ENCODE data around the gene UBALD1.

The UBALD1 gene

DNA sequence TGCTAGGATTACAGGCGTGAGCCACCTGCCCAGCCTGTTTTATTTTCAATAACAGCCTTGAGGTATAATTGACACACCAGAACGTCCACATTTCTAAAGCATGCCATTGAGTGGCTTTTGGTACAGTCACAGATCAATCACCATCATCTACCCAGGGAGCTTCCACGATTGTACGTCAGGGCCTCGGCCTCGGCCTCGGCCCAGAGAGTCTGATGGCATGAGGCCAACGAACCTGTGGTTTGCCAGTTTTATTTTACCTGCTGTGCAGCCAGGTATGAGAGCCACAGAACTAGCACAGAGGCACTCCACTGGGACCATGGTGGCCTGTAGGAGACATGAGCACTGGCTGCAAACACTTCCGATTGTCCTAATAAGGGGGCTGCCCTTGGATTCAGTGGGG lies 8.3 kb downstream of the UBALD1 start:
- Histone ChIP-seq H3K27me3 (replicated peaks; ENCODE audit: control insufficient read depth, insufficient read depth, low read length) (no peaks in the 10 kb centered on the region; the same call in 1 of the 2 replicates), H3K36me3 (ENCODE audit: control insufficient read depth, insufficient read depth, low read length) (peaks cover 7% of the 10 kb centered on the region), H3K4me3 (replicated peaks; ENCODE audit: low read depth, low read length) (no peak overlapping the region)
- no peak for DNase-seq (ENCODE audit: extremely low read depth, insufficient read length)
- no peak for TF ChIP-seq CTCF (IDR thresholded peaks at IDR 0.05; ENCODE audit: insufficient read depth, low read length, poor library complexity, severe bottlenecking)

DNA sequence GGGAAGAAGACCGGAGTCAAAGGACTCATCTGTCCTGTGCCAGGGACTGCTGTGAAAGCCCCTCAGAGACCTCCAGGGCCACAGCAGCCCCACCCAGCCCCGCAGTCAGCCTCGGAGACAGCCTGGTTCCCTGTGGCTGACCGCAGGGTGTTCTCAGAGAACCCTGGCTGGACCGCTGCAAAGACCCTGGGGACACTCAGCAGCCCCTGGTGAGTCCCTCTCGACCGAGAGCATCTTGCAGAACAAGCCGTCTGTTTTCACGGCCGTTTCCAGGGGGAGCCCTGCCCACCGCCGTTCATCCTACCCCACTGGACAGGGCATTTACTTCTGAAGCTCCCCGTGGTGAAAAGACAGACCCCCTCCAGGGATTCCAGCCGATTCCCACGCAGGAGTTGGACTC lies 10.3 kb downstream of the UBALD1 start:
- no peak for TF ChIP-seq CTCF (IDR thresholded peaks at IDR 0.05; ENCODE audit: insufficient read depth, low read length, poor library complexity, severe bottlenecking)
- no peaks in the 10 kb centered on the region; the same call in 1 of the 2 replicates for H3K27me3 ChIP-seq (replicated peaks; ENCODE audit: control insufficient read depth, insufficient read depth, low read length)
- H3K4me3 ChIP-seq (replicated peaks; ENCODE audit: low read depth, low read length) = no peak overlapping the region
- H3K36me3 ChIP-seq (ENCODE audit: control insufficient read depth, insufficient read depth, low read length) = peaks cover 7% of the 10 kb centered on the region
- DNase-seq (ENCODE audit: extremely low read depth, insufficient read length) = no peak

DNA sequence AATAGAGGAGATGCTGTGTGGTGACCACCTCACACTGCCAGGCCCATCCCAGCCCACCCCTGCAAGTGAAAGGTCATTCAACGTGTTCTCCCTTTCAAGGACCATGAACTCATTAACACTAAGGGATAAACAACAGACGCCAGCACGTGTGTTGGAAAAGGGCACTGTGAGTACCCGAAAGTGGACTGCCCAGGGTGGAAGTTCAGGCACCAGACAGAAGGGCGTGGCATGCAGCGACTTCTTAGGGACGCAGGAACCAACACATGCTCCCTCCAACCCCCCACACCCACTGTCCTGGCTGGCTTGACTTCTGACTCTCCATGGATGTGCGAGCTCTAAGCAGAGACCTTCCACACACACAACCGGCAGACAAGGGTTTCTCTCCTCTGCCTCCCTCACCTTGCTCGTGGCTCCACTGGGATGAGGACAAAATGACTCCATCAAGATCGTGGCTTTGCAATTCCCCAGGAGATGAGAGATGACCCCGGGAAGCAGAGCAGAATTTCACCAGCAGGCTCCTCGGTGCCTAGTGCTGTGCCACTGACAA lies 11.0 kb downstream of the UBALD1 start:
- peaks cover 7% of the 10 kb centered on the region for H3K36me3 ChIP-seq (ENCODE audit: control insufficient read depth, insufficient read depth, low read length)
- no peak for TF ChIP-seq CTCF (IDR thresholded peaks at IDR 0.05; ENCODE audit: insufficient read depth, low read length, poor library complexity, severe bottlenecking)
- H3K4me3 ChIP-seq (replicated peaks; ENCODE audit: low read depth, low read length) = no peak overlapping the region
- DNase-seq (ENCODE audit: extremely low read depth, insufficient read length) = no peak
- no peaks in the 10 kb centered on the region; the same call in 1 of the 2 replicates for H3K27me3 ChIP-seq (replicated peaks; ENCODE audit: control insufficient read depth, insufficient read depth, low read length)

DNA sequence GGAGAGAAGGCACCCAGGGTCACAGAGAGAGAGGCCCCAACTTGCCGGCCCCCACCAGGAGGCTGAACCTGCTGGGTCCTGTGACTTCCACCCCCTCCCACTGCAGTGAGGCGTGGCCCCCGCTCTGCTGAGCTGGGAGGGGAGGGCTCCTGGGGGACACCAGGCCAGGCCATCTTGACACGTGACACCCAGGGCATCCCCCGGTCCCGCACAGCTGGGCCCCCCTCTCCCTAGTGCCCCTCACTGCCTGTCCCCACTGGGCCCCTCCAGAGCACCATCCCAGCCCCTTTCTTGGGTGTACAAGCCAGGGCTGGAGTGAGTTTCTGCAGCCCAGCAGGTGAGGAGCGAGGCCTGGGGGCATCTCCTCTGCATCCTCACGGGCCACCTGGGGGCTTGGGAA lies 12.4 kb downstream of the UBALD1 start:
- H3K4me3 ChIP-seq (replicated peaks; ENCODE audit: low read depth, low read length) = no peak overlapping the region
- no peaks in the 10 kb centered on the region; the same call in 1 of the 2 replicates for H3K27me3 ChIP-seq (replicated peaks; ENCODE audit: control insufficient read depth, insufficient read depth, low read length)
- DNase-seq (ENCODE audit: extremely low read depth, insufficient read length) = no peak
- no peaks in the 10 kb centered on the region for H3K36me3 ChIP-seq (ENCODE audit: control insufficient read depth, insufficient read depth, low read length)
- no peak for TF ChIP-seq CTCF (IDR thresholded peaks at IDR 0.05; ENCODE audit: insufficient read depth, low read length, poor library complexity, severe bottlenecking)

GRCh38 chr16:4601864-4602186 lies 12.9 kb downstream of the UBALD1 start:
- DNase-seq (ENCODE audit: extremely low read depth, insufficient read length) = no peak
- Histone ChIP-seq H3K36me3 (ENCODE audit: control insufficient read depth, insufficient read depth, low read length) (no peaks in the 10 kb centered on the region), H3K27me3 (replicated peaks; ENCODE audit: control insufficient read depth, insufficient read depth, low read length) (no peaks in the 10 kb centered on the region; the same call in 1 of the 2 replicates), H3K4me3 (replicated peaks; ENCODE audit: low read depth, low read length) (no peak overlapping the region)
- no peak for TF ChIP-seq CTCF (IDR thresholded peaks at IDR 0.05; ENCODE audit: insufficient read depth, low read length, poor library complexity, severe bottlenecking)

Data from GM06990 (cell line).